Epithelial cell of proximal tubule (primary cell): ENCODE results near the gene CKLF. TPM values are rescaled to one million over a fixed set of nuclear protein-coding genes. Genes with fewer than 3 reads are reported as not detected.
"Not testable (repeated sequence)": the region's sequence is repeated elsewhere in the genome, so short reads cannot be mapped to it uniquely, and the experiment has no call there.

ENCODE experiments used
- DNase-seq: peaks from one replicate; pipeline ENCODE4 v3.0.0-alpha.2; 2011; ENCODE audit warnings: low read depth
- H3K4me3 ChIP-seq: 2 replicates; pipeline ENCODE4 v1.5.1; 2011; ENCODE audit warnings: low read depth, mild to moderate bottlenecking, low read length
- total RNA-seq: library from RNA; depleted of rRNA; stranded (reverse); fragments of >200 nt; gene quantifications from 2 replicates; pipeline ENCODE4 v1.2.3, GENCODE V29; 2015
- TF ChIP-seq, protein P1 (sequence below): conservative IDR thresholded peaks from 2 replicates; pipeline ENCODE4 v1.5.1; 2012; ENCODE audit warnings: low read depth, mild to moderate bottlenecking, low read length

Gene CKLF
- total RNA-seq, 1 donor from 2014 or later, result 136 TPM

GRCh38 chr16:66592814-66593213 lies 40.4 kb downstream of the CKLF start:
- DNase-seq, result no peak
- TF ChIP-seq, protein P1, sequence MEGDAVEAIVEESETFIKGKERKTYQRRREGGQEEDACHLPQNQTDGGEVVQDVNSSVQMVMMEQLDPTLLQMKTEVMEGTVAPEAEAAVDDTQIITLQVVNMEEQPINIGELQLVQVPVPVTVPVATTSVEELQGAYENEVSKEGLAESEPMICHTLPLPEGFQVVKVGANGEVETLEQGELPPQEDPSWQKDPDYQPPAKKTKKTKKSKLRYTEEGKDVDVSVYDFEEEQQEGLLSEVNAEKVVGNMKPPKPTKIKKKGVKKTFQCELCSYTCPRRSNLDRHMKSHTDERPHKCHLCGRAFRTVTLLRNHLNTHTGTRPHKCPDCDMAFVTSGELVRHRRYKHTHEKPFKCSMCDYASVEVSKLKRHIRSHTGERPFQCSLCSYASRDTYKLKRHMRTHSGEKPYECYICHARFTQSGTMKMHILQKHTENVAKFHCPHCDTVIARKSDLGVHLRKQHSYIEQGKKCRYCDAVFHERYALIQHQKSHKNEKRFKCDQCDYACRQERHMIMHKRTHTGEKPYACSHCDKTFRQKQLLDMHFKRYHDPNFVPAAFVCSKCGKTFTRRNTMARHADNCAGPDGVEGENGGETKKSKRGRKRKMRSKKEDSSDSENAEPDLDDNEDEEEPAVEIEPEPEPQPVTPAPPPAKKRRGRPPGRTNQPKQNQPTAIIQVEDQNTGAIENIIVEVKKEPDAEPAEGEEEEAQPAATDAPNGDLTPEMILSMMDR, result no peak
- H3K4me3 ChIP-seq, result no peak overlapping the region

- no peak overlapping the region for H3K4me3 ChIP-seq
- DNase-seq, result no peak
- TF ChIP-seq, protein P1, result no peak
Observed at GRCh38 chr16:66594739-66595138, 42.4 kb downstream of the CKLF start.

DNA sequence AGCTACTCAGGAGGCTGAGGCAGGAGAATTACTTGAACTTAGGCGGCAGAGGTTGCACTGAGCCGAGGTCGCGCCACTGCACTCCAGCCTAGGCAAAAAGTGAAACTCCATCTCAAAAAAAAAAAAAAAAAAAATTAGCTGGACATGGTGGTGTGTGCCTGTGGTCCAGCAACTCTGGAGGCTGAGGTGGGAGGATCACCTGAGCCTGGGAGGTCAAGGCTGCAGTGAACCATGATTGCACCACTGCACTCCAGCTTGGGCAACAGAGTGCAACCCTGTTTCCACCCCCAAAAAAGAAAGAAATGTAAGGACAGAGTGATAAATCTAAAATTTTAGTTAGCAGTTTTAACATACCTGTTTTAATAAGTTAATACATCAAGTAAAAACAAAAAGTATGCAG lies 44.2 kb downstream of the CKLF start:
- not testable (repeated sequence) for DNase-seq, H3K4me3 ChIP-seq

- TF ChIP-seq, protein P1, result no peak
- no peak for DNase-seq
- H3K4me3 ChIP-seq, result no peak overlapping the region
Observed at GRCh38 chr16:66596986-66597848, 44.8 kb downstream of the CKLF start.

- no peak overlapping the region for H3K4me3 ChIP-seq
- no peak for DNase-seq
- TF ChIP-seq, protein P1, result no peak
Observed at GRCh38 chr16:66598111-66598510, 45.7 kb downstream of the CKLF start.

- TF ChIP-seq, protein P1, result no peak
Observed at GRCh38 chr16:66599726-66600125, 47.4 kb downstream of the CKLF start.

GRCh38 chr16:66600477-66600876 lies 48.1 kb downstream of the CKLF start:
- TF ChIP-seq, protein P1, result no peak
- H3K4me3 ChIP-seq, result no peak overlapping the region
- DNase-seq, result no peak

More at GRCh38 chr16:66599726-66600125, 47.4 kb downstream of the CKLF start:
- no peak overlapping the region for H3K4me3 ChIP-seq
- no peak for DNase-seq
